Activated B cell treated with CpG ODN at 0.5 μM for 24 hours (primary cell): ENCODE results near the gene SPOCD1. TPM values are rescaled to one million over a fixed set of nuclear protein-coding genes. Genes with fewer than 3 reads are reported as not detected.

ENCODE experiments used
- ATAC-seq: fragments of 200-7000 bp; cut with Tn5 transposase; one replicate; pipeline ENCODE4 v1.10.0; 2021; ENCODE audit warnings: low read depth, mild to moderate bottlenecking, moderate library complexity
- CTCF ChIA-PET: fragments of 350-600 bp; sonication (Branson Sonifier 250); formaldehyde crosslinking; loops from one replicate; lab custom pipeline; 2021; ENCODE audit warnings: antibody characterized with exemption; lab: Charles Lee
- POLR2A ChIA-PET: fragments of 350-600 bp; sonication (Branson Sonifier 250); formaldehyde crosslinking; loops from one replicate; lab custom pipeline; 2021; ENCODE audit warnings: antibody characterized with exemption; lab: Charles Lee
- DNase-seq: peaks from one replicate; pipeline ENCODE4 v3.0.0; 2022
- H3K27ac Mint-ChIP-seq: one replicate; pipeline ENCODE4 v1.8.0; 2020; ENCODE audit warnings: mixed read lengths
- H3K27me3 Mint-ChIP-seq: one replicate; pipeline ENCODE4 v1.8.0; 2021; ENCODE audit warnings: mixed read lengths
- H3K36me3 Mint-ChIP-seq: one replicate; pipeline ENCODE4 v1.8.0; 2021; ENCODE audit warnings: low read depth, mixed read lengths
- H3K4me1 Mint-ChIP-seq: one replicate; pipeline ENCODE4 v1.8.0; 2021; ENCODE audit warnings: mixed read lengths
- H3K4me3 Mint-ChIP-seq: one replicate; pipeline ENCODE4 v1.8.0; 2020; ENCODE audit warnings: mild to moderate bottlenecking, mixed read lengths
- H3K9me3 Mint-ChIP-seq: one replicate; pipeline ENCODE4 v1.8.0; 2020; ENCODE audit warnings: mixed read lengths
- CTCF ChIP-seq: fragments of 200-600 bp; IDR thresholded peaks from one replicate; pipeline ENCODE4 v1.8.0; 2022; ENCODE audit warnings: antibody characterized with exemption, mild to moderate bottlenecking
- intact Hi-C: fragments of 100-400 bp; cut with micrococcal nuclease; formaldehyde crosslinking; loops from one replicate; pipeline ENCODE4 v1.15.1; 2024
- total RNA-seq: library from RNA; stranded (reverse); gene quantifications from 2 replicates; pipeline ENCODE4 v1.2.3, GENCODE V29; 2022

Gene SPOCD1
- total RNA-seq, 1 donor from 2014 or later = not detected

- ATAC-seq = no peak
- CTCF ChIA-PET = no interaction called here
Observed at GRCh38 chr1:31781756-31782371, 34.0 kb downstream of the SPOCD1 start.

GRCh38 chr1:31781138-31781755 lies 34.6 kb downstream of the SPOCD1 start:
- H3K36me3 Mint-ChIP-seq = no peaks in the 10 kb centered on the region
- POLR2A ChIA-PET = no interaction called here
- TF ChIP-seq CTCF = no peak
- H3K4me3 Mint-ChIP-seq = no peak overlapping the region
- DNase-seq (no peak), ATAC-seq (no peak)
- no peak overlapping the region for H3K27ac Mint-ChIP-seq
- H3K9me3 Mint-ChIP-seq = no peaks in the 10 kb centered on the region
- H3K27me3 Mint-ChIP-seq = peaks cover 16% of the 10 kb centered on the region
- intact Hi-C loops = loop anchor here (10.0 kb wide), 1 partner anchor 356 kb away; no protein-coding TSS in a partner anchor
- H3K4me1 Mint-ChIP-seq = peaks cover 23% of the 10 kb centered on the region
- CTCF ChIA-PET = no interaction called here

More at GRCh38 chr1:31781756-31782371, 34.0 kb downstream of the SPOCD1 start:
- TF ChIP-seq CTCF = no peak
- H3K4me1 Mint-ChIP-seq = peaks cover 29% of the 10 kb centered on the region
- peaks cover 10% of the 10 kb centered on the region for H3K27me3 Mint-ChIP-seq
- DNase-seq = no peak
- H3K9me3 Mint-ChIP-seq = no peaks in the 10 kb centered on the region
- H3K36me3 Mint-ChIP-seq = no peaks in the 10 kb centered on the region
- no peak overlapping the region for H3K27ac Mint-ChIP-seq
- H3K4me3 Mint-ChIP-seq = no peak overlapping the region
- intact Hi-C loops = loop anchor here (10.0 kb wide), 1 partner anchor 357 kb away; no protein-coding TSS in a partner anchor
- POLR2A ChIA-PET = no interaction called here

GRCh38 chr1:31780632-31781031 lies 35.2 kb downstream of the SPOCD1 start:
- TF ChIP-seq CTCF = no peak
- H3K36me3 Mint-ChIP-seq = no peaks in the 10 kb centered on the region
- POLR2A ChIA-PET = no interaction called here
- H3K9me3 Mint-ChIP-seq = no peaks in the 10 kb centered on the region
- H3K4me3 Mint-ChIP-seq = no peak overlapping the region
- ATAC-seq = no peak
- DNase-seq = no peak
- H3K27me3 Mint-ChIP-seq = peaks cover 19% of the 10 kb centered on the region
- no peak overlapping the region for H3K27ac Mint-ChIP-seq
- intact Hi-C loops = loop anchor here (10.0 kb wide), 1 partner anchor 356 kb away; no protein-coding TSS in a partner anchor
- peaks cover 17% of the 10 kb centered on the region for H3K4me1 Mint-ChIP-seq
- CTCF ChIA-PET = interaction anchor here (1.2 kb wide), 1 partner anchor 18 kb away, joined by 3 read pairs; no protein-coding TSS in a partner anchor

- ATAC-seq = no peak
- H3K36me3 Mint-ChIP-seq = no peaks in the 10 kb centered on the region
- ChIA-PET CTCF (interaction anchor here (1.1 to 1.2 kb wide), 2 partner anchors 14 to 17 kb away, joined by 3 read pairs; no protein-coding TSS in a partner anchor), POLR2A (interaction anchor here (0.7 kb wide), 1 partner anchor 19 kb away, joined by 11 read pairs; no protein-coding TSS in a partner anchor)
- no peak overlapping the region for H3K4me3 Mint-ChIP-seq
- H3K27me3 Mint-ChIP-seq = peaks cover 25% of the 10 kb centered on the region
- no peaks in the 10 kb centered on the region for H3K9me3 Mint-ChIP-seq
- intact Hi-C loops = loop anchor here (10.0 kb wide), 1 partner anchor 355 kb away; no protein-coding TSS in a partner anchor
- no peak for DNase-seq
- TF ChIP-seq CTCF = no peak
- H3K4me1 Mint-ChIP-seq = peaks cover 7% of the 10 kb centered on the region
- no peak overlapping the region for H3K27ac Mint-ChIP-seq
Observed at GRCh38 chr1:31779687-31780086, 36.1 kb downstream of the SPOCD1 start.
